Measurements from ENCODE around the gene COL6A5. TPM values are rescaled to one million over a fixed set of nuclear protein-coding genes. Genes with fewer than 3 reads are reported as not detected.

The COL6A5 gene
- total and polyA plus RNA-seq, 9 of the 15 experiments (the other 6 are each of a cell fraction or from before 2014, with no cell fraction given), result 1.5 to 9.7 (median 5.6) TPM

GRCh38 chr3:130342821-130343661 is 2.4 kb upstream of the COL6A5 start (continued):
- TF ChIP-seq REST (IDR thresholded peaks at IDR 0.05; ENCODE audit: borderline replicate concordance), result no peak
- TF ChIP-seq REST (CRISPR knock-in tag; IDR thresholded peaks at IDR 0.05; ENCODE audit: low read depth), result no peak
- no peak for TF ChIP-seq SAP30 (IDR thresholded peaks at IDR 0.05; ENCODE audit: borderline replicate concordance, insufficient read depth, low read depth, low read length, poor library complexity, severe bottlenecking)
- no peak for TF ChIP-seq TFAP4 (CRISPR knock-in tag; IDR thresholded peaks at IDR 0.05; ENCODE audit: borderline replicate concordance)
- TF ChIP-seq DDX20 (tag; IDR thresholded peaks at IDR 0.05; ENCODE audit: low read depth), result no peak
- no peak for TF ChIP-seq ZNF518B (CRISPR knock-in tag; IDR thresholded peaks at IDR 0.05)
- TF ChIP-seq CBX1 (IDR thresholded peaks at IDR 0.05; ENCODE audit: low read depth), result no peak
- no peak for TF ChIP-seq ZNF134 (CRISPR knock-in tag; conservative IDR thresholded peaks at IDR 0.05)
- TF ChIP-seq NCOA4 (IDR thresholded peaks at IDR 0.05; ENCODE audit: partially characterized antibody), result no peak
- no peak for TF ChIP-seq POLR2A (conservative IDR thresholded peaks at IDR 0.05)
- peak; percentile 19 for TF ChIP-seq EP400 (IDR thresholded peaks at IDR 0.05)
- peak; percentile 26; the same call in 1 of the 2 replicates for TF ChIP-seq RB1 (IDR thresholded peaks at IDR 0.05; ENCODE audit: low read depth)
- TF ChIP-seq HMG20B (CRISPR knock-in tag; IDR thresholded peaks at IDR 0.05), result no peak
- no peak for TF ChIP-seq ZNF695 (CRISPR knock-in tag; IDR thresholded peaks at IDR 0.05)
- no peak for TF ChIP-seq PYGO2 (tag; IDR thresholded peaks at IDR 0.05)
- TF ChIP-seq CHD1 (IDR thresholded peaks at IDR 0.05; ENCODE audit: low read length), result no peak

Data from K562 (cell line).